Endothelial cell of umbilical vein (primary cell): Measurements from ENCODE around the gene GALNT17. TPM values are rescaled to one million over a fixed set of nuclear protein-coding genes. Genes with fewer than 3 reads are reported as not detected.

Source experiments
- BruUV-seq: library from RNA; stranded (reverse); fragments of 400-500 nt; replicated peaks from 2 replicates; lab custom pipeline; 2021; lab: Mats Ljungman, UMichigan
- CTCF ChIA-PET: fragments of 300-600, 350-600 bp; sonication (Branson Sonifier 250); formaldehyde crosslinking; loops from one replicate; lab custom pipeline; 2021; ENCODE audit warnings: antibody characterized with exemption, inconsistent platforms; lab: Charles Lee
- POLR2A ChIA-PET: fragments of 300-600, 350-600 bp; sonication (Branson Sonifier 250); formaldehyde crosslinking; loops from one replicate; lab custom pipeline; 2021; ENCODE audit warnings: antibody characterized with exemption, inconsistent platforms; lab: Charles Lee
- DNase-seq: peaks from one replicate; pipeline ENCODE4 v3.0.0-alpha.2; 2011; ENCODE audit warnings: low read depth, low spot score
- FAIRE-seq: peaks from 2 replicates; lab custom pipeline; 2011; peaks lifted over from hg19 to GRCh38; lab: Jason Lieb, UNC
- H2AFZ ChIP-seq: 2 replicates; pipeline ENCODE4 v1.6.0; 2012; ENCODE audit warnings: low read depth, low read length, control low read depth, inconsistent platforms
- H3K27ac ChIP-seq: 2 replicates; pipeline ENCODE4 v1.5.1; 2011; ENCODE audit warnings: low read depth, mild to moderate bottlenecking, control low read depth, low read length, moderate library complexity; ENCODE audit not compliant: insufficient read depth
- H3K27me3 ChIP-seq, 2 experiments: 2 replicates each; pipeline versions ENCODE4 v1.6.0 to v1.6.1; 2011; ENCODE audit warnings: low read length in 2 of 2, mixed read lengths in 1 of 2; ENCODE audit not compliant: control insufficient read depth in 2 of 2, insufficient read depth in 2 of 2
- H3K36me3 ChIP-seq, 2 experiments: 2 replicates in 1 of 2; 3 replicates in 1 of 2; pipeline ENCODE4 v1.5.1; 2011; ENCODE audit warnings: low read length in 2 of 2, mild to moderate bottlenecking in 1 of 2, moderate library complexity in 1 of 2; ENCODE audit not compliant: control insufficient read depth in 2 of 2, insufficient read depth in 2 of 2; ENCODE audit errors: extremely low read depth in 1 of 2
- H3K4me1 ChIP-seq: 3 replicates; pipeline ENCODE4 v1.5.1; 2011; ENCODE audit warnings: mild to moderate bottlenecking, low read length; ENCODE audit not compliant: control insufficient read depth, insufficient read depth; ENCODE audit errors: extremely low read depth
- H3K4me2 ChIP-seq: 2 replicates; pipeline ENCODE4 v1.6.1; 2011; ENCODE audit warnings: low read length, control low read depth, mixed read lengths; ENCODE audit not compliant: insufficient read depth
- H3K4me3 ChIP-seq, 3 experiments: fragments of 200-600 bp in 1 of 3; sonication (generic), shearing (Covaris generic) in 1 of 3; replicated peaks in 1 of 3; 2 replicates each; pipeline ENCODE4 v1.5.1; 2011 to 2016; ENCODE audit warnings: control low read depth in 3 of 3, low read length in 3 of 3, mild to moderate bottlenecking in 2 of 3, inconsistent platforms in 1 of 3, low read depth in 1 of 3, moderate library complexity in 1 of 3; ENCODE audit not compliant: insufficient read depth in 1 of 3
- H3K79me2 ChIP-seq: 2 replicates; pipeline ENCODE4 v1.6.0; 2012; ENCODE audit warnings: low read length, inconsistent platforms; ENCODE audit not compliant: control insufficient read depth, insufficient read depth
- H3K9ac ChIP-seq: replicated peaks from 2 replicates; pipeline ENCODE3; 2011; ENCODE audit warnings: low read length, control low read depth; ENCODE audit not compliant: insufficient read depth; ENCODE audit errors: extremely low read depth
- H3K9me1 ChIP-seq: replicated peaks from 3 replicates; pipeline ENCODE4 v1.6.0; 2011; ENCODE audit warnings: mild to moderate bottlenecking, low read length; ENCODE audit not compliant: control insufficient read depth, insufficient read depth; ENCODE audit errors: extremely low read depth
- H3K9me3 ChIP-seq: replicated peaks from 2 replicates; pipeline ENCODE4 v1.5.1; 2012; ENCODE audit warnings: low read length, inconsistent platforms; ENCODE audit not compliant: control insufficient read depth, insufficient read depth
- H4K20me1 ChIP-seq: replicated peaks from 2 replicates; pipeline ENCODE3; 2011; ENCODE audit warnings: mild to moderate bottlenecking, low read length; ENCODE audit not compliant: control insufficient read depth, insufficient read depth; ENCODE audit errors: extremely low read depth
- CTCF ChIP-seq, 2 donors: IDR thresholded peaks; 1 replicate in 1 of 2; 2 replicates in 1 of 2; pipeline ENCODE4 v1.5.1; 2011; ENCODE audit warnings: low read length in 2 of 2, mild to moderate bottlenecking in 2 of 2, moderate library complexity in 2 of 2, control low read depth in 1 of 2, inconsistent platforms in 1 of 2, low read depth in 1 of 2; ENCODE audit not compliant: insufficient read depth in 1 of 2; ENCODE audit errors: extremely low read depth in 1 of 2
- EZH2 ChIP-seq: IDR thresholded peaks from 2 replicates; pipeline ENCODE4 v1.6.1; 2012; ENCODE audit warnings: borderline replicate concordance, low read depth, mild to moderate bottlenecking, moderate library complexity, low read length, inconsistent platforms; ENCODE audit not compliant: severe bottlenecking
- FOS ChIP-seq: IDR thresholded peaks from 2 replicates; pipeline ENCODE4 v1.6.1; 2011; ENCODE audit warnings: mild to moderate bottlenecking, low read length, moderate library complexity, borderline replicate concordance; ENCODE audit not compliant: insufficient read depth
- GATA2 ChIP-seq: IDR thresholded peaks from 2 replicates; pipeline ENCODE4 v1.7.0; 2011; ENCODE audit warnings: low read depth, mild to moderate bottlenecking, moderate library complexity, mixed read lengths, low read length; ENCODE audit not compliant: insufficient read length, insufficient read depth
- JUN ChIP-seq: IDR thresholded peaks from 2 replicates; pipeline ENCODE4 v1.6.1; 2011; ENCODE audit warnings: borderline replicate concordance, low read depth; ENCODE audit not compliant: insufficient read length, insufficient read depth
- MAX ChIP-seq: IDR thresholded peaks from 2 replicates; pipeline ENCODE4 v1.6.1; 2011; ENCODE audit not compliant: insufficient read depth, insufficient read length
- MYC ChIP-seq: IDR thresholded peaks from one replicate; pipeline ENCODE4 v1.6.1; 2011; ENCODE audit warnings: mild to moderate bottlenecking, low read depth, low read length
- POLR2A ChIP-seq: IDR thresholded peaks from 2 replicates; pipeline ENCODE4 v1.6.1; 2012; ENCODE audit warnings: low read depth, mild to moderate bottlenecking, control low read depth, low read length
- POLR2AphosphoS5 ChIP-seq: IDR thresholded peaks from 2 replicates; pipeline ENCODE4 v1.6.1; 2012; ENCODE audit warnings: low read depth, mild to moderate bottlenecking, control low read depth, low read length, moderate library complexity; ENCODE audit not compliant: insufficient read depth
- dilution Hi-C: fragments of 300-500 bp; cut with MboI; formaldehyde crosslinking; loops from one replicate; pipeline ENCODE4 v1.15.0; 2019; ENCODE audit warnings: low sequenced_read_pairs; ENCODE audit not compliant: extremely low pct_ligation_motif_present
- intact Hi-C: fragments of 100-400 bp; cut with micrococcal nuclease; formaldehyde crosslinking; loops from one replicate; pipeline ENCODE4 v1.10.0; 2022
- polyA plus RNA-seq, 4 experiments: library from polyadenylated mRNA; depleted of rRNA in 3 of 4; stranded (reverse) in 3 of 4; unstranded in 1 of 4; fragments of >200 nt; gene quantifications; 2 replicates each; pipeline versions ENCODE4 v1.2.1 to v1.2.3, GENCODE V29; 2011 to 2012; ENCODE audit warnings: missing spikeins in 1 of 4
- total RNA-seq: library from RNA; stranded (reverse); gene quantifications from 2 replicates; pipeline ENCODE4 v1.2.3, GENCODE V29; 2021

Gene GALNT17
- total and polyA plus RNA-seq, 2 donors (not counting 3 experiments of a cell fraction or from before 2014, with no cell fraction given) = not detected

GRCh38 chr7:71144963-71145362, 13.0 kb downstream of the GALNT17 start:
- Histone ChIP-seq H3K4me1 (no peaks in the 10 kb centered on the region), H3K9me1 (no peaks in the 10 kb centered on the region), H2AFZ (no peak overlapping the region), H3K27me3 (no peaks in the 10 kb centered on the region), H4K20me1 (no peaks in the 10 kb centered on the region), H3K27ac (no peak overlapping the region), H3K9ac (no peak overlapping the region), H3K4me3 (no peak overlapping the region), H3K4me2 (no peak overlapping the region), H3K79me2 (no peaks in the 10 kb centered on the region), H3K9me3 (peaks cover 2% of the 10 kb centered on the region), H3K36me3 (no peaks in the 10 kb centered on the region)
- ChIA-PET POLR2A (no interaction called here), CTCF (no interaction called here)
- FAIRE-seq (no peak), DNase-seq (no peak)
- dilution Hi-C loops = no loop called here
- TF ChIP-seq JUN (no peak), POLR2A (no peak), MAX (no peak), EZH2 (no peak), POLR2AphosphoS5 (no peak), GATA2 (no peak), FOS (no peak), MYC (no peak), CTCF (IDR thresholded peaks at IDR 0.05; ENCODE audit: extremely low read depth in 1 of 2, insufficient read depth in 1 of 2, low read depth in 1 of 2, low read length in 2 of 2) (no peak)
- no TSS peak for BruUV-seq
- intact Hi-C loops = no loop called here
